ENCODE measurements around the gene ADGRL3.

DNA sequence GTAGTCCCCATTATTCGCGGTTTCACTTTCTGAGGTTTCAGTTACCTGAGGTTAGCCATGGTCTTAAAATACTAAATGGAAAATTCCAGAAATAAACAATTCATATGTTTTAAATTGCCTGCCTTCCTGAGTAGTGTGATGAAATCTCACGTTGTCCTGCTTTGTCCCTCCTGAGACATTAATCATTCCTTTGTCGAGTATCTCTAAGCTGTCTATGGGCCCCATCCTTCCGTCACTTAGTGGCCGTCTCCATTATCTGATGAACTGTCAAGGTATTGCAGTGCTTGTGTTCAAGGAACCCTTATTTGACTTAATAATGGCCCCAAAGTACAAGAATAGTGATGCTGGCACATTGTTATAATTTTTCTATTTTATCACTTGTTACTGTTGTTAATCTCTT lies 94.8 kb downstream of the ADGRL3 start:
- TF ChIP-seq CTCF (IDR thresholded peaks at IDR 0.05) (no peak), POLR2AphosphoS5 (IDR thresholded peaks at IDR 0.05) (no peak)

Data from esophagus muscularis mucosa (tissue), 3 donors.